Retina (tissue), 1 donor: ENCODE results near the gene PCF11.
"Not testable (repeated sequence)": the region's sequence is repeated elsewhere in the genome, so short reads cannot be mapped to it uniquely, and the experiment has no call there.

Experiments
- DNase-seq: peaks from one replicate; pipeline ENCODE4 v3.0.0-alpha.2; 2016

Gene PCF11, protein sequence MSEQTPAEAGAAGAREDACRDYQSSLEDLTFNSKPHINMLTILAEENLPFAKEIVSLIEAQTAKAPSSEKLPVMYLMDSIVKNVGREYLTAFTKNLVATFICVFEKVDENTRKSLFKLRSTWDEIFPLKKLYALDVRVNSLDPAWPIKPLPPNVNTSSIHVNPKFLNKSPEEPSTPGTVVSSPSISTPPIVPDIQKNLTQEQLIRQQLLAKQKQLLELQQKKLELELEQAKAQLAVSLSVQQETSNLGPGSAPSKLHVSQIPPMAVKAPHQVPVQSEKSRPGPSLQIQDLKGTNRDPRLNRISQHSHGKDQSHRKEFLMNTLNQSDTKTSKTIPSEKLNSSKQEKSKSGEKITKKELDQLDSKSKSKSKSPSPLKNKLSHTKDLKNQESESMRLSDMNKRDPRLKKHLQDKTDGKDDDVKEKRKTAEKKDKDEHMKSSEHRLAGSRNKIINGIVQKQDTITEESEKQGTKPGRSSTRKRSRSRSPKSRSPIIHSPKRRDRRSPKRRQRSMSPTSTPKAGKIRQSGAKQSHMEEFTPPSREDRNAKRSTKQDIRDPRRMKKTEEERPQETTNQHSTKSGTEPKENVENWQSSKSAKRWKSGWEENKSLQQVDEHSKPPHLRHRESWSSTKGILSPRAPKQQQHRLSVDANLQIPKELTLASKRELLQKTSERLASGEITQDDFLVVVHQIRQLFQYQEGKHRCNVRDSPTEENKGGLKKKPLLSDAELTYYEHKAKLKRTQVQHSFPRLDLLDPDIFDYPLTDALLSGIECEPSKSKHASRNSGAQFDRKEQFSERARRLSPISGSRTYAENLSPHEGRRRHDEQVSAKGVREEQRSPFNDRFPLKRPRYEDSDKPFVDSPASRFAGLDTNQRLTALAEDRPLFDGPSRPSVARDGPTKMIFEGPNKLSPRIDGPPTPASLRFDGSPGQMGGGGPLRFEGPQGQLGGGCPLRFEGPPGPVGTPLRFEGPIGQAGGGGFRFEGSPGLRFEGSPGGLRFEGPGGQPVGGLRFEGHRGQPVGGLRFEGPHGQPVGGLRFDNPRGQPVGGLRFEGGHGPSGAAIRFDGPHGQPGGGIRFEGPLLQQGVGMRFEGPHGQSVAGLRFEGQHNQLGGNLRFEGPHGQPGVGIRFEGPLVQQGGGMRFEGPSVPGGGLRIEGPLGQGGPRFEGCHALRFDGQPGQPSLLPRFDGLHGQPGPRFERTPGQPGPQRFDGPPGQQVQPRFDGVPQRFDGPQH (N-terminal part only)

DNA sequence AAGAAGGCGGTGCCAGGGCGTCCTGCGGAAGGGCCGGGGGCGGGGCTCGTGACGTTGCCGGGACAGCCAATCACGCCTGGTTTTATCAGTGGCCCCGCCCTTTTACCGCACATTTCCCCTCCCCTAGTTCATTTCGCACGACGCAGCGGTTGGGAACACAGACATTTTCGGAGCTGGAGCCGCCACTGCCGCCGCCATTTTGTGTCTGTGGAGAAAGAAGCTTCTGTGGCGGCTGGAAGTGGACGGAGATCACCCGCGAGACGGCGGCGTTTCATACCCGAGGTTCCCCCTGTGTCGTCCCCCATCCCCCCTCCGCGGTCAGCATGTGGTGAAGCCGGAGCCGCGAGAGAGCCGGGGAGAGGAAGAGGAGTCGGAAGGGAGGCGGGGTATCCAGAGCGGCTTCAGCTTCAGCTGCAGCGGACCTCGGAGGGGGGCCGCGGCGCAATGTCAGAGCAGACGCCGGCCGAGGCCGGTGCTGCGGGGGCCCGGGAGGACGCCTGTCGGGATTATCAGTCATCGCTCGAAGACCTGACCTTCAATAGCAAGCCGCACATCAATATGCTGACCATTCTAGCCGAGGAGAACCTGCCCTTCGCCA lies at the start of gene PCF11:
TSS of gene PCF11 (plus strand) at position 136 of the 598 bp plus-strand sequence. CDS start at position 445, 309 bp downstream.
- DNase-seq: no peak

DNA sequence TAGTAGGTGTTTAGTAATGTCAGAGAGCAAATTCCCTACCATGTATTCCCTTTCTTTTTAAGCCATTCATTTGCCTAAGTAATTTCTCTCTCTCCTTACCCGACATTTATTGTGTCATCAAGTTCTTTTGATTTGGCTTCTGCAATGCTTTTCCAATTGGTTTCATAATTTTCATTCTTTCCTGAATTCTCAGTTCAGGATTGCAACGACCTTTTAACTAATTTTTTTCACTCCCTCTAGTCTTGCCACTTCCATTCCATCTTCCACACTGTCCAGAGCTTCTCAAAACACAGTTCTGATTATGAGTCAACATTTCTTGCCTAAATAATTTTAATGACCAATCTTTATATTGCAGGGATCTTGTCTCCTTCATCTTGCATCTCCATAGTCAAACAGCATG lies 44.0 kb upstream of the PCF11 start:
- DNase-seq: no peak

DNA sequence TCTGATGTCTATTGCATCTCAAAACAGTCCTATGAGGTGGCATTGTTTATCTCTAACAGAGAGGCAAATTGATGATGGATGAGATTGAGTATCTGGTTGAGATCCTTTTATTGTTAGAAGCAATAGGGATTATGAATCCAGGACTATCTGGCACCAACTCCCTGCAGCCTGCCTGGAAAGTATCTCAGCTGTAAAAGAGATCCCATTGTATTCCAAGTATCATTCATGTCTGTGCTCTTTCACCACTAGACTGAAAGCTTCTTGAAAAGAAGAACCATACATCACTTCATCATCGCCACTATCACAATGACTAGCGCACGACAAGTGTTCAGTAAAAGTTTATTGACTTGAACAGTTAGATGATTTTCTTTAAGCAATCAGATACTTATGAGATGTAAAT lies 41.9 kb upstream of the PCF11 start:
- no peak for DNase-seq

DNA sequence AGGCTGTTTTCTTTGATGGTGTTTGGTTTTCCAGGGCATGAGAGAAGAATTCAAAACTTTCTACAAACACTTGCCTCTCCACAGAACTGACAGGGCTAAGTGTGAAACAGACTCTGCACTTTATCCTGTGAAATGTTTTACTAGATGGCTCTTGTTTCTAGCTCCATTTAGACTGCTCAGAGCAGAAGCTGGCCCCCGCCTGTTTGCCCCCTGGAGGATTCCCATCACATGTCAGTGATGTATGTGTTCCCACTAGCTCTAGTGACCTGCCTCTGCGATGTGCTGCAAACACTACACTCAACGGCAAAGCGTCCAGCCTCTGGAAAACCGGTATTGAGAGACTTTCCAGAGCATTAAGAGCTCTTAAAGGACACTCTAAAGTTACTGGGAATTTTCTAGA lies 41.4 kb upstream of the PCF11 start:
- DNase-seq: peak; percentile 27

DNA sequence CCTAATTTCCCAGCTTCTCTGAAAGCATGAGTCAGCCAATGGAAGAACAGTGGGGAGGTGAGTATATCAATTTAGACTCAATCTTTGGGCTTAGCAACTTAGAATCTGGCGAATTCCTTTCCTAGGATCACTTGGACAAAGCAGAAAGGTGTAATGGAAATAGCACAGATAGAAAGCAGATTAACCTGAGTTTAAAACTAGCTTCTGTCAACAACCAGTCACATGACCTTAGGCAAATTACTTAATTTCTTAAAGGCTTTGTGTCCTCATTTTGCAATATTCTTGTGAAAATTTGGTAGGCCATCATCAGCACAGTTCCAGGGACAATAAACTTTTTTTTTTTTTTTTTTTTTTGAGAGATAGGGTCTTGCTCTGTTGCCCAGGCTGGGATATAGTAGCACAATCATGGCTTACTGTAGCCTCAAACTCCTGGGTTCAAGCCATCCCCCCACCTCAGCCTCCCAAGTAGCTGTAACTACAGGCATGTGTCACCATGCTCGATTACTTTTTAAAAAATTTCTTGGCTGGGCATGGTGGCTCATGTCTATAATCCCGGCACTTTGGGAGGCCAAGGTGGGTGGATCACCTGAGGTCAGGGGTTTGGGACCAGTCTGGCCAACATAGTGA lies 40.8 kb upstream of the PCF11 start:
- no peak for DNase-seq

DNA sequence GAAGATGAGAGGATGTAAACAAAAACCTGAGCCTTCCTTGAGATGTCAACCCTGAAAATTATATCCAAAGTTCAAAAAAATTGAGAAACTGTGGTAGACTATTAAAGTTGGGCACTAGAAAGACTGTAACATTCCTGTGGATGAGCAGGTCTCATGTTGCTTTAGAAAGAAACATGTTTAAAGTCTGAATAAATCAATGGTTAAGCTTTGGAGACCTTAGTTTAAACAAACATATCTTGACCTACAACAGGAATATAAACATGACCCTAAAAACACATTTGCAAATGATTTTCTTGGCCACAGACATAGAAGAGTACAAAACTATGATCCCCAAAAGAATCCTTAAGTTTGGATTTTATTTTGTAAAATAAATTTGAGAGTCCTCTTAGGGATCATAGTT lies 38.1 kb upstream of the PCF11 start:
- DNase-seq: no peak

DNA sequence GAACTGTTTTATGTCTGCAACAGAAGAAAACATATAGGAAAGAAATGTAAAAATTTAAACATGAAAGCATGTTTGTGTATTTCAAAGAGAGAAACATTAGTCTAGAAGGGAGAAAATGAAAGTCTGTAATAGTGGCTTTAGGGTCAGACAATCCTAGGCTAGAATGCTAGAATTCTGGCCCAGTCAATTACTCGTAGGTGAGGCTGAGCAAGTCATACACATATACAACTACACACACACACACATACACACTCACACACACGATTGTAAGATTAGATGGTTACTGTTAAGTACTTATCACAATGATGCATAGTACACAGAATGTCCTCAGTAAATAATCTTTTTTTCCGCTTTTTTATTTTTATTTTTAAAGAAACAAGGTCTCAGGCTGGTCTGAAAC lies 37.7 kb upstream of the PCF11 start:
- DNase-seq: no peak

DNA sequence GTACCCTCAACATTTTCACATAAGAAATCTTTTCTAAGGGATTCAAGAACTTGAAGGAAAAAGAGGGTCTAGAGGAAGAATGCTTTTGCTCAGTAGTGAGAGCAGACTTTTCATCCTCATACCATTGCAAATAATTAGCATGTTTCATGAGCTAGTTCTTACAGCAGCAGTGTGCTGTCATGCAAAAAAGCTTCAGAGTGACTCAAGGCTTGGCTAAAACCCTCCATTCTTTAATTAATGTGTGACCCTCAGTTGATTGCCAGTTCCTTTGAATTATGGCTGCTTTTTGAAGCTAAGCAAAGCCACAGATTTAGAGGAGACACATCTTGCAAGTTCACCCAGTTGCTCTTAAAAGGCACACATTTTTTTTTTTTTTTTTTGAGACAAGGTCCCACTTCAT lies 36.6 kb upstream of the PCF11 start:
- no peak for DNase-seq

DNA sequence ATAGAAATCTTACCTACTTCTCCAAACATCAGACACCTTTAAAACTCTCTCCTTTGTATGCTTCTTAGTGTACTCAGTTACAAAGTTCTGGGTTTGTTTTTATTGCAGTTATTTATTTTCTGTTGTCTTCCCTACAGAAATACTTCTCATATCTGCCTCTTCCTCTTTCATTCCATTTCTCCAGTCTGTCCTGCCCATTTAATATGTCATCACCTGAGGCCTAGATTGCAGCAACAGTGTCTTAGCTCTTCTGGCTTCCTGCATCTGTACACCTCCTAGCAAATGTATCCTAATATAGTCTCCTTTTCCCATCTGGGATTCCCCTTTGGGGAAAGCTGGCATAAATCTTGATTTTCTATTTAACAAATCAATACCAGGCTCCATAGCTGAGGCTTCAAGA lies 34.9 kb upstream of the PCF11 start:
- no peak for DNase-seq

DNA sequence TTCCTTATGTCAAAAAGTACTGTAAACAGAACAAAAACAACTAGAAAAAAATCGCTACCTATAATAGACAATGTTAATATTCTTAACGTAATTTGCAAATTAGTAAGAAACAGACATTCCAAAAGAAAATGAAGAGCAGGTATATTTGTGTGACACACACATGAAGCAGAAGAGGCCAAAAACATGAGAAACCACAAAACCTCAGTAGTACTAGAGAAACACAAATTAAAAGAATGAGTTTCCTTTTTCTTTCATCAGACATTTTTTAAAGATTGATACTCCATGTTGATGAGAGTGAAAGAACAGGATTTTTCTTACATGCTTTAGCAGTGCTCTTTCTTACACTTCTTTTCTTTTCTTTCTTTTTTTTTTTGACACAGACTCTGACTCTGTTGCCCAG lies 34.2 kb upstream of the PCF11 start:
- no peak for DNase-seq

DNA sequence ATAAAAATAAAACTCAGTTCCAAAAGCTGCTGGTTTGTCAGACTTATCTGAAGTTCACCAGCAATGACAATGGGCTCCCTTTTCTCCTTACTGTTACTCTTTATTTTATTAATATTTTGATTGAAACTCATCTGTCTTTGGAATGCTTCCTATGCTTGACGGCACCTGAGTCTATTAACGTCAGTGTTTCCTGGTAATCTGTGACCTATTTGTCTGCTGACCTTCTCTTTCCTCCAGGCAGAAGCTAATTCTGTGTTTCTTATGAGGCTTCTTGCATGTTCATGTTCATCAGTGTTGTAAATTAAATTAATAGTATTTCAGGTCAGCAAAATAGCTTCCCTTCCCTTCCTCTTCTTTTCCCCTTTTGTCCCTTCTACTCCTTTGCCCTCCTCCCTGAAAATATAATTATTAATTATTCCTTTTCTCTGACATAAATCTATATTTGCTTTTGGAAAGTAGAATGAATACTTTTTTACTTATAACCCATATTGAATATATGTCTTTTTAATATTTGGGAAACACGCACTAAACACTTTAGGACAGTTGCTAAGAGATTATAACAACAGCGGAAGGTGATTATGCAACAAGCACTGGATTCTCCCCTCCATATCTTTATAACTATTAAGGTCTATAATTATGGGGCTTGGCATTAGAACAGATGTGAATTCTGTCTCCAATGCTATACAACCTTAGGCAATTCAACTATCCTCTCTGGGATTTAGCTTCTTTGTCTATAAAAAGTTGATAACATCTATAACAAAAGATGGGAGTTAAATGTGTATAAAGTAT lies 32.1 kb upstream of the PCF11 start:
- no peak for DNase-seq

DNA sequence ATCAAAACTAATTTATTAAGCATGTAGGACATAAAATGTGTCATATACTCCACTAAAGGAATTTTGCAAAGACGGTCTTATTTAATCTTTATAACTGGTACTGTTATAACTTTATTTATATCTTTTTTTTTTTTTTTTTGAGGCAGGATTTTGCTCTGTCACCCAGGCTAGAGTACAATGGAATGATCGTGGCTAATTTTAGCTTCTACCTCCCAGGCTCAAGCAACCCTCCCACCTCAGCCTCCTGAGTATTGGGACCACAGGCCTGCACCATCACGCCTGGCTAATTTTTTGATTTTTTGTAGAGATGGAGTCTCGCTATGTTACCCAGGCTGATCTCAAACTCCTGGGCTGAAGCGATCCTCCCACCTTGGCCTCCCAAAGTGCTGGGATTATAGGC lies 31.4 kb upstream of the PCF11 start:
- no peak for DNase-seq

DNA sequence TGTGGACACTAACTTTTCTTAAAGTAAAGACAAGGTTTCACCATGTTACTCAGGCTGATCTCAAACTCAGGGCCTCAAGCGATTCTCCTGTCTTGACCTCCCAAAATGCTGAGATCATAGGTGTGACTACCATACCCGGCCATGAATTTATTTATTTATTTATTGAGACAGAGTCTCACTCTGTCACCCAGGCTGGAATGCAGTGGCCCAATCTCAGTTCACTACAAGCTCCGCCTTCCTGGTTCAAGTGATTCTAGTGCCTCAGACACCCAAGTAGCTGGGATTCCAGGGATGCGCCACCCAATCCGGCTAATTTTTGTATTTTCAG lies 29.7 kb upstream of the PCF11 start:
- DNase-seq: no peak

DNA sequence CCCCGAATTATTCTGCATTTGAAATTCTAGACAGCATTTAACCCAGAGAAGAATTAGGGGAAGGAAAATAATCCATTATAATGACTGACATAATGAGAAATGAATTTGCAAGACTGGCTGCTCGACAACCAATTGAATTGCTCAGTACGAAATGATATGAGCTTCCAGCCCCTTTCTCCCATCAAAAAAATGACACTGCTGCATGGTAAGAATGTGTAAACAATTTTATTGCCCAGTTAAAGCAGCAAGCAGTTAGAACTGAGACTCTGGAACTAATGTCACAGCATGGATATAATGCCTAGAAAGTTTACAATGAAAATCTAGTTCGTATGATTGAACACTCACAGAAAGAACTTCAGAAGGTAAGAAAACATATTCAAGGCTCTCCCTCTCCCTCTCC lies 24.7 kb upstream of the PCF11 start:
- DNase-seq: no peak

DNA sequence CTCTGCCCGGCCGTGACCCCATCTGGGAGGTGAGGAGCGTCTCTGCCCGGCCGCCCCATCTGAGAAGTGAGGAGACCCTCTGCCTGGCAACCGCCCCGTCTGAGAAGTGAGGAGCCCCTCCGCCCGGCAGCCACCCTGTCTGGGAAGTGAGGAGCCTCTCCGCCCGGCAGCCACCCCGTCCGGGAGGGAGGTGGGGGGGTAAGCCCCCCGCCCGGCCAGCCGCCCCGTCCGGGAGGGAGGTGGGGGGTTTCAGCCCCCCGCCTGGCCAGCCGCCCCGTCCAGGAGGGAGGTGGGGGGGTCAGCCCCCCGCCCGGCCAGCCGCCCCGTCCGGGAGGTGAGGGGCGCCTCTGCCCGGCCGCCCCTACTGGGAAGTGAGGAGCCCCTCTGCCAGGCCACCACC lies 23.7 kb upstream of the PCF11 start:
- DNase-seq: not testable (repeated sequence)

DNA sequence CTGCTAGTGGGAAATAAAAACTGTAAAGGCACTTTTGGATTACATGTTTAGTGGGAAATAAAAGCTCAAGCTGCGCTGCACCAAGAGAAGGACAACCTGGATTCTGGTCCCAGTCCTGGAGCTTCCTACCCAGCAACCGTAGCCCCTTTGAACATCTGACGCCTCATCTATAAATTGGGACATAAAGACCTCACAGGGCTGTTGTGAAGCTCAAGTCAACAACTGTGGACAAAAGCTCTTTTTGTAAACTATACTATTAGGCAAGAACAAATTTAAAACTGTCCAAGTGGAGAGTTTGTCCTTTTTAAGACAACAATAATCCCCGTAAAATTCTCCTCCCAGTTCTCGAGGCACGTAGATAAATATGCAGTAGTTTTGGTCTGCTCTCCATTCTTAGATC lies 17.6 kb upstream of the PCF11 start:
- no peak for DNase-seq

DNA sequence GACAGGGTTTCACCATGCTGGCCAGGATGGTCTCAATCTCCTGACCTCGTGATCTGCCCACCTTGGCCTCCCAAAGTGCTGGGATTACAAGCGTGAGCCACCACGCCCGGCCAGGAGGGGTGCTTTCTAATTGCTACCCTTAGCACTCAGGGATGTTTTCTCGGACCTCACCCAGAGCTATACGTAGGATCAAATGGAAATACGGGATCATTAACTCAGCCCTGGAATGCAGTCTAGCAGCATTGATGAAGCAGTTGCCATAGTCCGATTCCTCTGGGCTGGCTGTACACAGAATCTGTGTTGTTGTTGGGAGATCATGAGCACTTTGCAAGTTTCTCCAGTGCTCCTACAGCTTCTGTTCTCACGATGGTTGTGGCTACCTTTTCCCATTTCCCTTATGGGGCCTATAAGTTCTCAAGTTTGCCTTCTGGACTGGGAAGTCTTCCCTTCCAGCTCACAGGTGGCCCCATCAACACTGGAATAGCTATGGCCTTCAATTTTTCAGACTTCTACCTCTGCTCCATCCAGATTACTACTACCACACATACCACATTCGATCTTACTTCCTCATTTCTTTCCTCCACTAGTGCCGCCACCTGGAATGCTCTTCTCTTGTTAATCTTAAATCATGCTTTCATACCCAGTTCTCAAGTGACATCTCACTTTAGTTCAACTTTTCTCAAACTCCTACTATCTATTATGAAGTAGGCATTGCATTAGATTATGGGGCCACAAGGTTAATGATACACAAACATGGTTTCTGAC lies 16.1 kb upstream of the PCF11 start:
- no peak for DNase-seq

DNA sequence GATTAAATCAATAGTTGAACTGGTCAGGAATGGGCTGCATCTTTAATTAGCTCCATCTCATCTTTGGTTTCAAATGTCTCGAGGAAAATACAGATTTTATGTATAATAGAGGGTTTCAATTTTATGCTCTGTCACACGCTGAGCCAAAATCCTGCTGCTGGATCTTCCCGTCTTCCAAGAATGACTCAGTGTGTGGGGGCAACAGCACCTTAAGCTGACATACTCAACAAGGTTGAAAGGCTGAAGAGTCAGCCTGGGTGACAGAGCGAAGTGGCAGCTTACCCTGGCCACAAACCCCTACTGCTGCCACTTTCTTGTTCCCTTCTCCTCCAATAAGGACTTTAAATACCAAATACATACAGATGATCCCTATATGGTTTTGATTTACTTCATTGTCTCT lies 9.0 kb upstream of the PCF11 start:
- DNase-seq: no peak

DNA sequence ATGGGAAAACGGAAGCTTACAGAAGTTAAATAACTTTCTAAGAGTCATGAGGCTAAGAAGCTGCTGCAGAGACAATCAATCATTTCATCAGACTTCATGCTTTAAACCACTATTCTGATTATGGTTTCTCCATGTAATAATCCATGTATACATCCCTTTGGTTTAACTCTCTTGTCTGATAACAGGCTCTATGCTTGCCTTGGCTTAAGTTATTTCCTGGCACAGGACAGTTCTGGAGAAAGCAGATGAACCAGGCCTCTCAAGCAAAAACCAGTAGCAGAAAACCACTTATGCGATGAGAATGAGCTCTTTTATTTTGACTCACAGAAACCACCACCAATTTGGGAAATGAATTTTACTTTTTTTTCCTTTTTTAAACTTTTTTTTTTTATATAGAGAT lies 6.5 kb upstream of the PCF11 start:
- no peak for DNase-seq

DNA sequence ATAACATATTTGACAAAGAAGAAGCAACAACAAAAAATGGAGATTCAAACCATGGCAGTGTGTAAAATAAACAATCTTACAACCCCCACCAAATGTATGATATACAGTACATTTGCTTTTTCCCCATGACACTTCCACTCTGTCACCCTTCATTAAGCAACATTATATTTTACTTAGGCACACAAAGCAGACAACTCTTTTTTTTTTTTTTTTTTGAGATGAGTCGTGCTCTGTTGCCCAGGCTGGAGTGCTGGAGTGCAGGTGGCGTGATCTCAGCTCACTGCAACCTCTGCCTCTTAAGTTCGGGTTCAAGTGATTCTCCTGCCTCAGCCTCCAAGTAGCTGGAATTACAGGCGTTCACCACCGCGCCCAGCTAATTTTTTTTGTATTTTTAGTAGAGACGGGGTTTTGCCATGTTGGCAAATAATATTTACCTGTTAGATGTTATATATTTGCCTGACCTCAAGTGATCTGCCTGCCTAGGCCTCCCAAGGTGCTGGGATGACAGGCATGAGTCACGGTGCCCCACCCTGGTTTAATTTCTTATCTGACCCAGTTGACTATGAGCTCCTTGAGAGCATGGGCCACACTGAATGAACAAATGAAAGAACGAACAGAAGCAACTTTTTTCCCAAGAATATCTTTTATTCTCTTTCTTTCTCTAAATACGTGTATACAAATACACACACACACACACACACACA lies 5.5 kb upstream of the PCF11 start:
- no peak for DNase-seq
